ENCODE data around the gene ARHGEF28. TPM values are rescaled to one million over a fixed set of nuclear protein-coding genes. Genes with fewer than 3 reads are reported as not detected.

Gene ARHGEF28, protein sequence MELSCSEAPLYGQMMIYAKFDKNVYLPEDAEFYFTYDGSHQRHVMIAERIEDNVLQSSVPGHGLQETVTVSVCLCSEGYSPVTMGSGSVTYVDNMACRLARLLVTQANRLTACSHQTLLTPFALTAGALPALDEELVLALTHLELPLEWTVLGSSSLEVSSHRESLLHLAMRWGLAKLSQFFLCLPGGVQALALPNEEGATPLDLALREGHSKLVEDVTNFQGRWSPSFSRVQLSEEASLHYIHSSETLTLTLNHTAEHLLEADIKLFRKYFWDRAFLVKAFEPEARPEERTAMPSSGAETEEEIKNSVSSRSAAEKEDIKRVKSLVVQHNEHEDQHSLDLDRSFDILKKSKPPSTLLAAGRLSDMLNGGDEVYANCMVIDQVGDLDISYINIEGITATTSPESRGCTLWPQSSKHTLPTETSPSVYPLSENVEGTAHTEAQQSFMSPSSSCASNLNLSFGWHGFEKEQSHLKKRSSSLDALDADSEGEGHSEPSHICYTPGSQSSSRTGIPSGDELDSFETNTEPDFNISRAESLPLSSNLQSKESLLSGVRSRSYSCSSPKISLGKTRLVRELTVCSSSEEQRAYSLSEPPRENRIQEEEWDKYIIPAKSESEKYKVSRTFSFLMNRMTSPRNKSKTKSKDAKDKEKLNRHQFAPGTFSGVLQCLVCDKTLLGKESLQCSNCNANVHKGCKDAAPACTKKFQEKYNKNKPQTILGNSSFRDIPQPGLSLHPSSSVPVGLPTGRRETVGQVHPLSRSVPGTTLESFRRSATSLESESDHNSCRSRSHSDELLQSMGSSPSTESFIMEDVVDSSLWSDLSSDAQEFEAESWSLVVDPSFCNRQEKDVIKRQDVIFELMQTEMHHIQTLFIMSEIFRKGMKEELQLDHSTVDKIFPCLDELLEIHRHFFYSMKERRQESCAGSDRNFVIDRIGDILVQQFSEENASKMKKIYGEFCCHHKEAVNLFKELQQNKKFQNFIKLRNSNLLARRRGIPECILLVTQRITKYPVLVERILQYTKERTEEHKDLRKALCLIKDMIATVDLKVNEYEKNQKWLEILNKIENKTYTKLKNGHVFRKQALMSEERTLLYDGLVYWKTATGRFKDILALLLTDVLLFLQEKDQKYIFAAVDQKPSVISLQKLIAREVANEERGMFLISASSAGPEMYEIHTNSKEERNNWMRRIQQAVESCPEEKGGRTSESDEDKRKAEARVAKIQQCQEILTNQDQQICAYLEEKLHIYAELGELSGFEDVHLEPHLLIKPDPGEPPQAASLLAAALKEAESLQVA (N-terminal part only)
- 10 to 100 TPM in 3 of 5 donors, 1 to 10 TPM in 2; 8.2 to 16.8 (median 10.2) TPM for polyA plus RNA-seq (ENCODE audit: insufficient read depth in 1 of 5, insufficient read length in 5 of 5, low replicate concordance in 1 of 5)
- long read RNA-seq, donor 1 = 0 reads
- long read RNA-seq, donor 2 = 0 reads
- long read RNA-seq, donor 3 = 0 reads
- long read RNA-seq, donor 4 = 0 reads
- long read RNA-seq, donor 5 = 0 reads
- long read RNA-seq, donor 6, full-length matches to known transcripts = 1 of 1 reads
- long read RNA-seq, donor 6, partial matches to known transcripts = 0 of 1 reads
- long read RNA-seq, donor 6, other reads (novel, unspliced or antisense) = 0 of 1 reads
- long read RNA-seq, donor 7 = 0 reads
- long read RNA-seq, donor 8 = 0 reads

GRCh38 chr5:73625944-73626811 is at the start of gene ARHGEF28:
Gene ARHGEF28 (plus strand): TSS chr5:73626196. CDS start chr5:73684852, 58,656 bp downstream.
- DNase-seq = peak; percentile 17 to 42

DNA sequence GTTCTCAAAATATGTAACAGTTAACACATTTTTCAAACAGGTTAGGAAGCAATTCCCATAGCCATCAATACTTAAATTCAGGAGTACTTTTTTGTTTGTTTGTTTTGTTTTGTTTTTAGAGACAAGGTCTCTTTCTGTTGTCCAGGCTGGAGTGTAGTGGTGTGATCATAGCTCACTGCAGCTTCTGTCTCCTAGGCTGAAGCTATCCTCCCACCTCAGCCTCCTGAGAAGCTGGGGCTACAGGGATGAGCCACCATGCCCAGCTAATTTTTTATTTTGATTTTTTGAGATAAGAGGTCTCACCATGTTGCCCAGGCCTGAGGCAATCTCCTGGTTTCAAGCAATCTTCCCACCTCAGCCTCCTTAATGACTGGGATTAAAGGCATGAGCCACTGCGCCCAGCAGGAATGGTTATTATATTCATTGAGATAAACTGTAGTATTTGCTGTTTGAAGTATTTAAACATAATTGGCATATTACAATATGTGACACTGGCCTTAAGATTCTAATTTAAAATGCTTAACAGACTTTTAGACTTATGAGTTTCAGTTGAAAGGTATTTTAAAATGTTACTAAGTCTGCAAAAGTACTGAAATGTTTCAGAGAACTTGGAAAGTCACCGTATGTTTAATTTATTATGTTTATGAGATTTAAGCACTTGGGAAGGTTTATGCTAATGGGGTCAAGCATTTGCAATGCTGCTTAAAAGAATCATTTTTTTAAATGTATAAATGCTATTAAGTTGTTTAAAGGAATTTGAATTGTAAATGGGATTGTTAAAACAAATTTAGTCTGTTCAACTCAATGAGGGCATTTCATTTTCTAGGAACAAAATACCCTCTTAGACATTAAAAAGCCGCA is 43.5 kb upstream of the ARHGEF28 start:
- no peak for DNase-seq

DNA sequence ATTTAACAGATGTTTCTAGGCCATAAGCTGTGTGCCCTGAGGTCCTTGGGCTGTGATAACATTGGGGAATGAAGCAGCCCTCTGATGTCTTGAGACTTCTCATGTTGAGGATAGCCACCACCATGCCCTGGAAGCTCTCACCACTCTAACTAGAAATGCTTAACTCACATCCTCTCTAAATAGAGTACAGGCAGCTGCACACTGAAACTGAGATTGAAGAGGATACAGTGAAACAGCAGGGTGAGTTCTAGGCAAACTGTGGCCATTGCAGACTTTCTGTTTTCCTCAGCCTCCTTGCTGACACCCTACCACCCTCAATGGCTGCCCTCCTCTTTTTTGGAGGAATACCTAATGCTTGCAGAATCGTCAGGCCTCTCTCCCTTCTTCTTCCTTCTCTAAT is 38.1 kb upstream of the ARHGEF28 start:
- DNase-seq = no peak

GRCh38 chr5:73591102-73591695 is 34.8 kb upstream of the ARHGEF28 start:
- peak; percentile 42 to 58 for DNase-seq

GRCh38 chr5:73591698-73592501 is 34.1 kb upstream of the ARHGEF28 start:
- DNase-seq = no peak

GRCh38 chr5:73592551-73592950 is 33.4 kb upstream of the ARHGEF28 start:
- no peak for DNase-seq

- DNase-seq = no peak
These were observed 29.2 kb upstream of the ARHGEF28 start for GRCh38 chr5:73596705-73597328.

DNA sequence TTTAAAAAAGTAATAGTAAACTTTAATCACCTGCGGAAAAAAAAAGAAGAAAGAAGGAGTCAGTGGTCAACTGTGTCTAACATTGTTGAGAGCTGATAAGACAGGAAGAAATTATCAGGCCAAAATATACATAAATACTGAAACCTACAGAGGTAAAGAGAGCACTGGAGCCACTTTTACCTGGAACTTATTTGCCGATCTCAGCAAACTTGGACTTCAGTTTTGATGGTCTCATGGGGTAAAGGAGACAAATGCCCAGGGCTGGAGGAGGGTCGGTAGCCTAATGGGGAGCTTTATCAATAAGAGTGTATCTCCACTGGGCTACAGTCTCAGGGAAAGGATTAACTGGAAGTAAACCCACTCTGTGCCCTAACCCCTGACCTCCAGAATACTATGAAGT is 26.6 kb upstream of the ARHGEF28 start:
- no peak for DNase-seq

- DNase-seq = no peak
These were observed 22.0 kb upstream of the ARHGEF28 start for GRCh38 chr5:73603998-73604397.

- DNase-seq = no peak
These were observed 20.5 kb upstream of the ARHGEF28 start for GRCh38 chr5:73605223-73606087.

DNA sequence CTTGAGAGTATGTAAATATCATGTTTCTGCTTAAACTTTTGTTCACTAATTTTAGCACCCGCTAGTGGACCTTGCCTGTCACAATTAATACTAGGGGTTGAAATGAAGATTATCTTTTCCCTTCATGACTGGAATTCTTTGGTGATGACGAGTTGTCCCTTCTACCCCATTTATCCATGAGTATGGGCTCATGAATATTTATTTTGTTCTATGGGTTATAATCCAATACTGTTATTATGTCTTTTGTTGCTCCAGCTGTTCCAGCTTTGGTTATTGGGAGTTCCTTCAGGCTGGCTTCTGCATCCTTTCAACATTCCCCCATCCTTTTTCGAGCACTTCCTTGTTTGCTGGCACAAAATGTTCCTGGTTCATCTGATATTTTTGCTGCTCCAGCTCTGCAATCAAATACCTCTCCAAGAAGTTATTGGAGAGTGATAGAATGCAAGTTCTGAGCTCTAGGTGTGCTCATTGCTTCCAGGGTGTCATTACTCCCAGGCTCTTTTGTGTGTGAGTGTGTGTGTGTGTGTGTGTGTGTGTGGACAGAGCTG is 19.7 kb upstream of the ARHGEF28 start:
- no peak for DNase-seq

DNA sequence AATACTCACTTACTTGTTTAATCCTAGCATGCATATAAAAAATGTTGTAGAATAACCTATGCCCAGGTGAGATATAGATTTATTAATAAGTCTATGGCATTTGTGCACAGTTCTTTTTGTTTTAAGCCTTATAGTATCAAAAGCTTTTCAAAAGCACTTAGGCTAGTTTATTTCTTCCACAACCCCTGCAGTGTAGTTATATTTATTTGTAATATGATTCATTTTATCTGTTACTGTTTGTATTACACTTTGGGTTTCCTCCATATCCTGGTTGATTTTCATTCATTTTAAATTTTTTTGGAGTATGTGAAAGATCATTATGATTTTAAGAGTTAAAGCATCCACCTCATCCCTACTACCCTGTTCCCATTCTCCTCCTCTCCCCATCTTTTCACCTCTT is 18.8 kb upstream of the ARHGEF28 start:
- DNase-seq = no peak

DNA sequence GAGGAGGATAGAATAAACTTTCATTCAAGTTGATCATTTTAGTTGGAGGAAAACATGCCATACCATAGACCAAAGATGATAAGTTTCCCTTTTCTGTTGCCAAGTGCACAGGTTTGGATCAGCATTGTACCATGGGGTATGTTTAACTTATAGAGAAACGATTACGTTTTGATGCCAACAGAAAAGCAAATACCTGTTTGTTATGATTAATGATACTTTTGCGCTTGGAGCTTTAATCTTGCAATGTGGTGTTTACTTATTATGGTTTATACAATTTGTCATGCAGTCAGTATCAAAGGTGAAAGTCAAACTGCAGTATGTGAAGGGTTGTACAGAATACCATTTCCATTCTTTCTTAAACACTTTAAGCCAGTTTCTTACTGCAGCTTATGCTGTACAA is 13.2 kb upstream of the ARHGEF28 start:
- DNase-seq = no peak

- DNase-seq = no peak
These were observed 10.9 kb upstream of the ARHGEF28 start for GRCh38 chr5:73615085-73615484.

DNA sequence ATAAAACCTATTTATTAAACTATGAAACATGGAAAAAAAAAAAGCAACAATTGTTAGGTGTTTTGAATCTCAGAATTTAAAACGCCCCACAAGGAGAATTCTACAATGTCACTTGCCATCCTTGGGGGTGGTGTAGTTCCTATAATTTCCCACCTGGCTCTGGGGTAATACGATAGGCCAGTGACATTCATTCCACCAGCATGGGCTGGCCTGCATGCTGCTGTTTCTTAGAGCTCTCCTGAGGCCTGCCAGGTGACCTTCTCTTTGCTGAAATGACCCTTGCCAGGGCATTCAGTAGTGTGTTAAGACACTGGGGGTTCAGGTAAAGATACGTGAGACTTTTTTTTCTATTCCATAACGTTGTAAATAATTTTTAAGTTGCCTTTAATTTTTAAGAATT is 10.0 kb upstream of the ARHGEF28 start:
- DNase-seq = no peak
